Cardiac fibroblast (primary cell): Measurements from ENCODE around the gene PRICKLE2.

ENCODE experiments used
- DNase-seq, 2 donors: peaks; one replicate each; pipeline versions ENCODE4 v3.0.0 to v3.0.0-alpha.2; 2010; ENCODE audit warnings: low read depth in 2 of 2
- H3K4me3 ChIP-seq, 2 donors: replicated peaks in 1 of 2; 1 replicate in 1 of 2; 2 replicates in 1 of 2; pipeline ENCODE4 v1.5.1; 2011; ENCODE audit warnings: low read depth in 2 of 2, low read length in 2 of 2, mild to moderate bottlenecking in 2 of 2, moderate library complexity in 1 of 2
- CTCF ChIP-seq: IDR thresholded peaks from one replicate; pipeline ENCODE4 v1.5.1; 2011; ENCODE audit warnings: low read depth, mild to moderate bottlenecking, low read length, inconsistent platforms

Gene PRICKLE2

DNA sequence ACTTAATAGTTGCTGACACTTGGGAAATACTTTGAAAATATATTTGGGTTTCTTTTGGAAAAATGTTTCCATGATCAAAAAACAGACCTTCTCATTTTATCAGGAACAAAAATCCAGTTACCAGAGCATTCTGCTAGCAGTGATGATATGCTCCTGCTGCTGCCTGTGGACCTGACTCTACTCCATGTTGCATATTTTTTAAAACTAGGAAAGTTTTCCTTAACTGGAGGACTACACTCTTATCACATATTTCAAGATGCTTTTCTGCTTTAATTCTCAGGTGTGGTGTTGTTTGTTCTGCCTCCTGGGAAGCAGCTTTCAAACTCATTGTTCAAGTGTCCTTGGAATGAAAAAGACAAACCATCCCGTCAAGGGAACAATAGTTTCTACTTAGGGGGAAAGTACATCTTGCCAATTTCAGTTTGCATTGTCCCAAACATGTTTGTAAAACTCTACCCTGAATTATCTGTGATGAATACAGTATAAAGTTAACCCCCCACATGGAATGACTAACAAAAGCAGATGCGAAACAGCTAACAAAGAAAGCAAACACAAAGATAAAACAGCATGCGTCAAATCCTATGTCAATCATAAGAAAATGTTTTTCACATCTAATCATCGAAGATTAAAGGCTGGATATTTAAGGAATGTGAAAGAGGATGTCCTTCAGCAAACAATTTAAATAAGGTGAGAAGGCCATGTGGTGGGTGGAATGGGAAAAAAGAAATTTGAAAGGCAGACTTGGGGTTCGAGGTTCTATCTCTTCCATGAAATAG, 161.9 kb downstream of the PRICKLE2 start:
- DNase-seq, result peak; percentile 65 to 89
- no peak overlapping the region for H3K4me3 ChIP-seq
- no peak for TF ChIP-seq CTCF

GRCh38 chr3:64061628-64062027, 163.6 kb downstream of the PRICKLE2 start:
- TF ChIP-seq CTCF, result no peak
- DNase-seq, result no peak
- no peak overlapping the region for H3K4me3 ChIP-seq

DNA sequence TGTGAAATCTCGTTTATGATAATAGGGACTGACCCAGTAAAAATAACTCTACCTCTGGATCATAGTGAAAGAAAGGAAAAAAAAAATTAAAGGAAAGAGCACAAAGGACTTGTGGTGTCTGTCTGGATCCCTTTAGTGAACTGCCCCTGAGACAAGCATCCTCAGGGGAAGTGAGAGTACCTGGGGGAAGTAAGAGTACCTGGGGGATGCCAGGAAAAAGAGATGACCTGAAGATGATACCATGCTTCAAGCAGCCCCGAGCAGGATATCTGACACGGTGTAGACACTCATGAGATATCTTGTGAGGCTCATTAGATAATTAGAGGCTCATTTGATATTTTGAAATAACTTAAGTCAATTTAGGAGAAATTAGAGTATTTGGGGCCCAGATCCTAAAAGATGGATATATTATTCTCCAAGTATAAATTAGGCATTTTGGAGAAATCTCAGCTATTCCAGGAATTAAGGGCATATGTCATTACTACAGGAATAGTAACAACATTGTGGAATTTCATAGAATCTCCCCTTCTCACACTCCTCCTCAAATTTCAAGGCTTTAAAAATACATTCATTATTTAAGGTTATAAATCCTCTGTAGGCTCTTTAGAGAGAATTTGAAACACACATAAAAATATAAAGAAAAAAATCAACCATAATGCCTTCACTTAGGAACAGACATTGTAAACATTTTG, 165.6 kb downstream of the PRICKLE2 start:
- no peak for TF ChIP-seq CTCF
- no peak overlapping the region for H3K4me3 ChIP-seq
- no peak for DNase-seq

DNA sequence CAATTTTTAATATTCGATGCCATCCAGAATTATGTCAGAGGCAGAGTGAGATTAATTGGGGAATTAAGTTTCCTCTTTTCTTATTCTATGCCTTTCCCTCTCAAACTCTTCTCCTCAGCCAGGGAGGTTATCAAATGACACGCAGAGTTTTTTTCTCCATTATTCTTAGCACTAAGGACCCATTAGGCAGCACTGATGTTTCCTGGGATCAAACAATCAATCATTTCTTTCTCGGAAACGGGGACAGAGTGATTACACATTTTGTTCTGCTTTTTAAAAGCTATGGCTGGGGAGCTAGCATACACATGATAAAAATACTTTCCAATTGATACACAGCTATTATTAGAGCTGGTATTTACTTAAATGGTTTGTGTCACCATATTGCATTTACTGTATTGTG, 166.7 kb downstream of the PRICKLE2 start:
- no peak for DNase-seq
- H3K4me3 ChIP-seq, result no peak overlapping the region

GRCh38 chr3:64057231-64057630, 168.0 kb downstream of the PRICKLE2 start:
- TF ChIP-seq CTCF, result no peak
- H3K4me3 ChIP-seq, result no peak overlapping the region
- no peak for DNase-seq

More for the DNA sequence above, 166.7 kb downstream of the PRICKLE2 start:
- TF ChIP-seq CTCF, result no peak

DNA sequence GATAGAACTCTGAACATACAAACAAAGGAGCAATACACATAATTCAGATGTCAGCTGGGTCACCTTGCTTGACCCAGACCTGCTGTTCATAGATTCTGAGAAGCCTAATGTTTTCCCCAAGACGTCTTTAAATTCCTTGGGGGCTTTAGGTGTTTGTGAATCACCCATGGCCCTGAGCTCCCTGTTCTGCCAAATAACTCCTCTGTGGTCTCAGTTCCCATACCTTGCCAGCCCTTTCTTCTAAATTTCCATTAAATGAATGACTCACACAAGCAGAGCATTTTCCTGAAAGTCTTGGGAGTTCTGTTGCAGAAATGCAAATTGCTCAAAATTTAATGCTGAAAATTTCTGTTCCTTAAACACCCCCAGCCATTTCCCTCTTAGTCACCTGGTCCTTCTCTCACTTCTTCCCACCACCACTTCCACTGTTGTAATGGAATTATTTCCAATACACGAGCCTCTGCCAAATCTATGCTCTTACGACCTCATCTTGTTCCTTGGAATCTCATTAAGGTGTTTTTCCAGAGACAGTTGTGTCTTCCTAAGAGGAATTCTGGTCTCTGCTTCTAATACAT, 168.6 kb downstream of the PRICKLE2 start:
- peak; percentile 56 to 88 for DNase-seq
- no peak for TF ChIP-seq CTCF

More for the DNA sequence above, 168.6 kb downstream of the PRICKLE2 start:
- H3K4me3 ChIP-seq, result no peak overlapping the region
